Esophagus squamous epithelium (tissue), 4 donors: ENCODE measurements around the gene MAN1C1.

Experiments
- CTCF ChIP-seq, 6 experiments: fragments of 450-650 bp in 4 of 6; fragments of 200-600 bp in 2 of 6; sonication (generic) in 2 of 6; IDR thresholded peaks; one replicate each; pipeline ENCODE4 v1.5.1; 2016 to 2019; ENCODE audit warnings: antibody characterized with exemption in 6 of 6, mild to moderate bottlenecking in 4 of 6, moderate library complexity in 4 of 6
- POLR2A ChIP-seq, 4 donors: fragments of 450-650 bp; IDR thresholded peaks; one replicate each; pipeline ENCODE4 v1.6.1; 2017; ENCODE audit warnings: antibody characterized with exemption in 4 of 4, mild to moderate bottlenecking in 4 of 4, moderate library complexity in 3 of 4

- TF ChIP-seq CTCF (IDR thresholded peaks at IDR 0.05) (no peak), POLR2A (IDR thresholded peaks at IDR 0.05) (no peak)
Measured at GRCh38 chr1:25703671-25704266, 87.2 kb downstream of the MAN1C1 start.
